Measurements from ENCODE around the gene PRPF18. TPM values are rescaled to one million over a fixed set of nuclear protein-coding genes. Genes with fewer than 3 reads are reported as not detected.

The PRPF18 gene
- total and polyA plus RNA-seq, 2 donors (not counting 1 experiment from before 2014, with no cell fraction given): 28.8 to 30.1 TPM

- Histone ChIP-seq H4K20me1 (ENCODE audit: control insufficient read depth, extremely low read depth, insufficient read depth, low read length) (no peaks in the 10 kb centered on the region), H3K9me3 (ENCODE audit: control insufficient read depth, insufficient read depth, low read depth, low read length) (no peaks in the 10 kb centered on the region), H3K9ac (ENCODE audit: insufficient read depth, low read length) (no peak overlapping the region), H3K36me3 (ENCODE audit: control insufficient read depth, insufficient read depth, low read length) (no peaks in the 10 kb centered on the region), H3K27me3 (ENCODE audit: control insufficient read depth, insufficient read depth, low read length) (no peaks in the 10 kb centered on the region), H3K79me2 (ENCODE audit: control insufficient read depth, insufficient read depth, low read length) (no peaks in the 10 kb centered on the region), H3K4me1 (ENCODE audit: control insufficient read depth, extremely low read depth, insufficient read depth, low read length) (peaks cover 8% of the 10 kb centered on the region), H3K4me2 (ENCODE audit: extremely low read depth, insufficient read depth, low read length) (no peak overlapping the region), H2AFZ (ENCODE audit: low read length) (no peak overlapping the region), H3K4me3 (replicated peaks in 1 of 4; ENCODE audit: control extremely low read depth in 1 of 4, insufficient read depth in 1 of 4, low read depth in 3 of 4, low read length in 4 of 4) (no peak overlapping the region), H3K27ac (ENCODE audit: insufficient read depth, low read length) (no peak overlapping the region)
- DNase-seq (ENCODE audit: low read depth in 2 of 2): peak; percentile 43 to 59
- TF ChIP-seq EZH2 (IDR thresholded peaks at IDR 0.05; ENCODE audit: low read length, missing control alignments) (no peak), CTCF (conservative IDR thresholded peaks at IDR 0.05 in 1 of 2, IDR thresholded peaks at IDR 0.05 in 1 of 2; ENCODE audit: low read depth in 1 of 2, low read length in 2 of 2) (no peak)
Measured at GRCh38 chr10:13636776-13637175, 50.0 kb downstream of the PRPF18 start.

- Histone ChIP-seq H2AFZ (ENCODE audit: low read length) (no peak overlapping the region), H3K4me1 (ENCODE audit: control insufficient read depth, extremely low read depth, insufficient read depth, low read length) (peaks cover 8% of the 10 kb centered on the region), H3K36me3 (ENCODE audit: control insufficient read depth, insufficient read depth, low read length) (no peaks in the 10 kb centered on the region), H3K27ac (ENCODE audit: insufficient read depth, low read length) (no peak overlapping the region), H3K4me2 (ENCODE audit: extremely low read depth, insufficient read depth, low read length) (no peak overlapping the region), H3K27me3 (ENCODE audit: control insufficient read depth, insufficient read depth, low read length) (no peaks in the 10 kb centered on the region), H3K79me2 (ENCODE audit: control insufficient read depth, insufficient read depth, low read length) (no peaks in the 10 kb centered on the region), H4K20me1 (ENCODE audit: control insufficient read depth, extremely low read depth, insufficient read depth, low read length) (no peaks in the 10 kb centered on the region), H3K4me3 (replicated peaks in 1 of 4; ENCODE audit: control extremely low read depth in 1 of 4, insufficient read depth in 1 of 4, low read depth in 3 of 4, low read length in 4 of 4) (no peak overlapping the region), H3K9ac (ENCODE audit: insufficient read depth, low read length) (no peak overlapping the region), H3K9me3 (ENCODE audit: control insufficient read depth, insufficient read depth, low read depth, low read length) (no peaks in the 10 kb centered on the region)
- DNase-seq (ENCODE audit: low read depth in 2 of 2): peak; percentile 21 to 41
- TF ChIP-seq EZH2 (IDR thresholded peaks at IDR 0.05; ENCODE audit: low read length, missing control alignments): no peak
- no peak for TF ChIP-seq CTCF (conservative IDR thresholded peaks at IDR 0.05 in 1 of 2, IDR thresholded peaks at IDR 0.05 in 1 of 2; ENCODE audit: low read depth in 1 of 2, low read length in 2 of 2)
Measured at GRCh38 chr10:13637303-13637856, 50.6 kb downstream of the PRPF18 start.

GRCh38 chr10:13637894-13638293 is 51.1 kb downstream of the PRPF18 start:
- Histone ChIP-seq H3K79me2 (ENCODE audit: control insufficient read depth, insufficient read depth, low read length) (no peaks in the 10 kb centered on the region), H2AFZ (ENCODE audit: low read length) (no peak overlapping the region), H3K9ac (ENCODE audit: insufficient read depth, low read length) (no peak overlapping the region), H4K20me1 (ENCODE audit: control insufficient read depth, extremely low read depth, insufficient read depth, low read length) (no peaks in the 10 kb centered on the region), H3K36me3 (ENCODE audit: control insufficient read depth, insufficient read depth, low read length) (no peaks in the 10 kb centered on the region), H3K27ac (ENCODE audit: insufficient read depth, low read length) (no peak overlapping the region), H3K4me2 (ENCODE audit: extremely low read depth, insufficient read depth, low read length) (no peak overlapping the region), H3K4me3 (replicated peaks in 1 of 4; ENCODE audit: control extremely low read depth in 1 of 4, insufficient read depth in 1 of 4, low read depth in 3 of 4, low read length in 4 of 4) (no peak overlapping the region), H3K27me3 (ENCODE audit: control insufficient read depth, insufficient read depth, low read length) (no peaks in the 10 kb centered on the region), H3K9me3 (ENCODE audit: control insufficient read depth, insufficient read depth, low read depth, low read length) (no peaks in the 10 kb centered on the region), H3K4me1 (ENCODE audit: control insufficient read depth, extremely low read depth, insufficient read depth, low read length) (peaks cover 7% of the 10 kb centered on the region)
- no peak for TF ChIP-seq CTCF (conservative IDR thresholded peaks at IDR 0.05 in 1 of 2, IDR thresholded peaks at IDR 0.05 in 1 of 2; ENCODE audit: low read depth in 1 of 2, low read length in 2 of 2)
- TF ChIP-seq EZH2 (IDR thresholded peaks at IDR 0.05; ENCODE audit: low read length, missing control alignments): no peak
- no peak for DNase-seq (ENCODE audit: low read depth in 2 of 2)

Measured in fibroblast of lung (primary cell).